Activated CD8-positive, alpha-beta T cell treated with anti-CD3 and anti-CD28 coated beads, Interleukin-2, amount 10 ng/mL, durations not matched to agents 7 days and 5 days (primary cell): ENCODE data around the gene TMEM164. TPM values are rescaled to one million over a fixed set of nuclear protein-coding genes. Genes with fewer than 3 reads are reported as not detected.

Experiments
- ATAC-seq: fragments of 150-1000 bp; cut with Tn5 transposase; one replicate; pipeline ENCODE4 v1.10.0; 2021; ENCODE audit warnings: moderate library complexity
- CTCF ChIA-PET: fragments of 350-600 bp; sonication (Branson Sonifier 250); formaldehyde crosslinking; loops from one replicate; lab custom pipeline; 2021; ENCODE audit warnings: antibody characterized with exemption; lab: Charles Lee
- POLR2A ChIA-PET: fragments of 350-600 bp; sonication (Branson Sonifier 250); formaldehyde crosslinking; loops from one replicate; lab custom pipeline; 2021; ENCODE audit warnings: antibody characterized with exemption; lab: Charles Lee
- DNase-seq: peaks from one replicate; pipeline ENCODE4 v3.0.0-alpha.2; 2020
- H3K27ac Mint-ChIP-seq: one replicate; pipeline ENCODE4 v1.8.0; 2021; ENCODE audit warnings: mild to moderate bottlenecking, mixed read lengths
- H3K27me3 Mint-ChIP-seq: one replicate; pipeline ENCODE4 v1.8.0; 2021; ENCODE audit warnings: low read depth, mixed read lengths
- H3K36me3 Mint-ChIP-seq: one replicate; pipeline ENCODE4 v1.8.0; 2021; ENCODE audit warnings: low read depth, mixed read lengths
- H3K4me1 Mint-ChIP-seq: one replicate; pipeline ENCODE4 v1.8.0; 2021; ENCODE audit warnings: low read depth, mixed read lengths
- H3K4me3 Mint-ChIP-seq: one replicate; pipeline ENCODE4 v1.8.0; 2021; ENCODE audit warnings: mild to moderate bottlenecking, mixed read lengths
- H3K9me3 Mint-ChIP-seq: one replicate; pipeline ENCODE4 v1.8.0; 2022; ENCODE audit warnings: mixed read lengths; ENCODE audit not compliant: insufficient read depth
- total RNA-seq, 2 experiments: library from RNA; stranded (reverse); gene quantifications; one replicate each; pipeline ENCODE4 v1.2.3, GENCODE V29; 2021

The TMEM164 gene
- total RNA-seq, 2 experiments from 2014 or later = 17.5 to 24.1 TPM

DNA sequence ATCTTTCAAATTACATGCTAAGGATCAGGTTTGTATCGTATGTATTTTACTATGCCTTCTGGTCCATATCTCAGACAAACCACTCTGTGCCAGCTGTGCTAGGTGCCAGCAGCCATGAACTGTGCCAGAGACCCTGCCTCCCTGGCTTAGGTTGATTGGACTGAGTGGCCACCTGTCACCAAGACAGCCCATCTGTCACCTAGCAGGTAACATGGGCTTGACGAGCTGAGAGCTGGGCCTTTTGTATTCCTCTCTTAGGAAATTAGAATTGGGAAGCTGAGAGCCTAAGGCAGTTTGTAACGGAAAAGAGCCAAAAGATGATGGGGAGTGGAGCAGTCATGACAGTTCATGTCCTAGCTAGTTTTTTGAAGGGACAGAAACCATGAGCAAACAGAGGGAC is 42.5 kb downstream of the TMEM164 start:
- ChIA-PET CTCF (no interaction called here), POLR2A (no interaction called here)
- H3K27ac Mint-ChIP-seq = no peak overlapping the region
- peaks cover 18% of the 10 kb centered on the region for H3K4me1 Mint-ChIP-seq
- ATAC-seq = no peak
- H3K4me3 Mint-ChIP-seq = no peak overlapping the region
- peaks cover 3% of the 10 kb centered on the region for H3K36me3 Mint-ChIP-seq
- H3K27me3 Mint-ChIP-seq = no peaks in the 10 kb centered on the region
- DNase-seq = no peak
- H3K9me3 Mint-ChIP-seq = no peaks in the 10 kb centered on the region

DNA sequence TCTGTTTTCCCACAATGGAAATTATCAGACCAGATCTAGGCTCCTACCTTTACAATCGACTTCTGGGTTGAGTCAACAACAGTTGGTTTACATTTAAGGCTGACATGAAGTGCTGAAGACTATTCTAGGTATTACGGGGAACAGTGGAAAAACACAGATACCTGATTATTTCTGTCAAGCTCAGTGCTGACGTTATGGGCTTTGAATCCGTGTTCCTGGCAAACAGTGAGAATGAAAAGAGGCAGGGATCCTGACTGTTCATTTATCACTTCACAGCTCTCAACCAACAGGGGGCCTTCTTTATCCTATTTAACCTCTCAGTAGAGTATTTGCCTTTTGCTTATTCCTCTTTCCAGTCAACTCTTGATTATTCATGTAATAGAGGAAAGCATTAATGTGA is 43.1 kb downstream of the TMEM164 start:
- H3K4me1 Mint-ChIP-seq = peaks cover 18% of the 10 kb centered on the region
- H3K9me3 Mint-ChIP-seq = no peaks in the 10 kb centered on the region
- H3K27ac Mint-ChIP-seq = no peak overlapping the region
- H3K27me3 Mint-ChIP-seq = no peaks in the 10 kb centered on the region
- ChIA-PET POLR2A (no interaction called here), CTCF (no interaction called here)
- peaks cover 3% of the 10 kb centered on the region for H3K36me3 Mint-ChIP-seq
- no peak for ATAC-seq
- no peak overlapping the region for H3K4me3 Mint-ChIP-seq
- DNase-seq = no peak

DNA sequence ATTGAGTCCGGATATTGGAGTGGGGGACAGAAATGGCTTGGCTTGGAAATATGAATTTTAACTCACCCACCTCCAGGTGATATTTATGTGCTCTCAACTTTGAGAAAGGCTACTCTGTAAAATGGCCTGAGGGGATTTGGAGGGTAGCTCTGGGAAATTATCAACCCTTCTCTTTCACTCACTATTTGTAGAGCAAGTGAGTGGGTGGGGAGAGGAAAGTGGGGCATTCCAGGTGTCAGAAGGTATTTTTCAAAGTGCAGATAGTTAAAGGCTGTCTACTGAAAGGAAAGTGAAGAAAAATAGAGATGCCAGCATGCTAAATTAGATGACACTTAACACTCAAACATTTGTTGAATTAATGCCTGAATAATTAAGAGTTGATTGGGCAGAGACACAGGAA is 44.1 kb downstream of the TMEM164 start:
- ATAC-seq = no peak
- no peak overlapping the region for H3K27ac Mint-ChIP-seq
- H3K4me1 Mint-ChIP-seq = peaks cover 17% of the 10 kb centered on the region
- CTCF ChIA-PET = no interaction called here
- no peaks in the 10 kb centered on the region for H3K9me3 Mint-ChIP-seq
- H3K36me3 Mint-ChIP-seq = peaks cover 3% of the 10 kb centered on the region
- no peak for DNase-seq
- no peaks in the 10 kb centered on the region for H3K27me3 Mint-ChIP-seq
- POLR2A ChIA-PET = no interaction called here
- no peak overlapping the region for H3K4me3 Mint-ChIP-seq

DNA sequence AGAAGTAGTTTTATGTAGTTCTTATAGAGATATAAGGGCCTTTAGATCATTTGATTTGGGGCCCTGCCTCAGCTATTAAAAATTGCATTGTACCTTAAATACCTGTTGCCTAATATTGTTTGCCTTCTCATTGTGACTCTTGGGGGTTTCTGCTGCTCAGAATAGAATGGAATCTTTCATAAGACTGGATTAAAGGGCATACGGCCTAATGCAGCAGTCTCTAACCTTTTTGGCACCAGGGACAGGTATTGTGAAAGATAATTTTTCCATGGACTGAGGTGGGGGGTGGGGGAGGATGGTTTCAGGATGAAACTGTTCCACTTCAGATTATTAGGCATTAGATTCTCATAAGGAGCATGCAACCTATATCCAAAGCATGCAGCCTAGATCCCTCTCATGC is 46.2 kb downstream of the TMEM164 start:
- Mint-ChIP-seq H3K9me3 (no peaks in the 10 kb centered on the region), H3K27me3 (no peaks in the 10 kb centered on the region), H3K4me1 (no peaks in the 10 kb centered on the region), H3K27ac (no peak overlapping the region), H3K36me3 (peaks cover 10% of the 10 kb centered on the region), H3K4me3 (no peak overlapping the region)
- ATAC-seq (no peak), DNase-seq (no peak)
- CTCF ChIA-PET = no interaction called here
- POLR2A ChIA-PET = no interaction called here

DNA sequence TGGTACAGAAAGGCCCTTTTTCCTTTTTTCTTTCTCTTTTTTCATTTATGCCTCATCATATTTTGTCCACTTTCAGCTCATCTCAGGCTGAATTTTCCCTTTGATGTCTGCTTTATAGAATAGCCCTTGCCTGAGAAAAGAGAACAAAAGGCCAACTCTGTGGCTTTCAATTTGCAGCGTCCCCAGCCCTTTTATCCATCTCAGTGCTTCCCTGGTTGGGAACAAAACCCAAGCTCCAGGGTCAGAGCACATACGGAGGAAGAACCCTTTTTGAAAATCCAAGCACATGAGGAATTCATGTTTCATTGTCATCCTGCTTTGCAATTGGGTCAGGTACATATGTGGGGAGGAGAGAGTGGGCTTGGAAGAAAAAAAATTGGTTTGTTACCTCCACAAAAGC is 47.5 kb downstream of the TMEM164 start:
- no peak overlapping the region for H3K27ac Mint-ChIP-seq
- CTCF ChIA-PET = no interaction called here
- H3K9me3 Mint-ChIP-seq = no peaks in the 10 kb centered on the region
- DNase-seq = no peak
- H3K27me3 Mint-ChIP-seq = no peaks in the 10 kb centered on the region
- no peak overlapping the region for H3K4me3 Mint-ChIP-seq
- POLR2A ChIA-PET = no interaction called here
- H3K36me3 Mint-ChIP-seq = peaks cover 14% of the 10 kb centered on the region
- H3K4me1 Mint-ChIP-seq = peaks cover 1% of the 10 kb centered on the region
- no peak for ATAC-seq

DNA sequence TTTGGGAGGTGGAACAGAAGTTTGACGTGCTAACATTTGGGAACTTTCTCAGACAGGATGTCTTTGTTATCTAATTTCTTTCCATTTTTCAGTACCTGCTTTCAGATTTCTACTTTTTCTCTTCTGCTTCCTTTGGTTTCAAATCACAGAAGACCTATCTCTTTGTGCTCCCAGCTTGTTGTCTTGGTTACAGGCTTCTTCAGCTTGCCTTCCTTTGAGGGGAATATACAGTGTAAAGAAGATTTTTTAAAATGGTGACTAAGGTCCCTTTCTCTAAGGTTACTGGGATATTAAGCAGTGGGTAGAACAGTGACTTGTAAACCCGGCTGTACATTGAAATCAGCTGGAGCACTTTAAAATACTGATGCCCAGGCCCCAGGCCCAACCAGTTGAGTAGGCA is 48.0 kb downstream of the TMEM164 start:
- ATAC-seq (no peak), DNase-seq (no peak)
- Mint-ChIP-seq H3K4me1 (peaks cover 4% of the 10 kb centered on the region), H3K9me3 (no peaks in the 10 kb centered on the region), H3K4me3 (no peak overlapping the region), H3K27me3 (no peaks in the 10 kb centered on the region), H3K36me3 (peaks cover 18% of the 10 kb centered on the region), H3K27ac (no peak overlapping the region)
- POLR2A ChIA-PET = no interaction called here
- CTCF ChIA-PET = no interaction called here

DNA sequence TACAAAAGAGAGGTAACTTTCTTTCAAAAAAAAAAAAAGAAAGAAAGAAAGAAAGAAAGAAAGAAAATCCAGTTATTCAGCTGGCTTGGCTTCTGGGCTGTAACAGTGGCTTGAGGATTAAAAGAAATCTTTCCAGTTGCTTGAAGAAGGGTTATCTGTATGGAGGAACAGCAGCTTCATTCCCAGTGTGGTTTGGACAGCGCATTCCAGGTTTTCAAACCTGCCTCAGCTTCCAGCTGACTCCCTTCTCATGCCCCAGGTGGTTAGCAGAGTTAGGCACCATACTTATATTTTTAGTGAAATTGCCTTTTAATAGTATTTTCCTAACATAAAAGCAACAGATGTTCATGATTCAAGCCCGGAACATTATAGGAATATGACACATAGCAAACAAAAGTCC is 48.6 kb downstream of the TMEM164 start:
- Mint-ChIP-seq H3K27ac (no peak overlapping the region), H3K9me3 (no peaks in the 10 kb centered on the region), H3K27me3 (no peaks in the 10 kb centered on the region), H3K36me3 (peaks cover 20% of the 10 kb centered on the region), H3K4me1 (peaks cover 8% of the 10 kb centered on the region), H3K4me3 (no peak overlapping the region)
- POLR2A ChIA-PET = no interaction called here
- CTCF ChIA-PET = no interaction called here
- ATAC-seq = no peak
- DNase-seq = no peak

DNA sequence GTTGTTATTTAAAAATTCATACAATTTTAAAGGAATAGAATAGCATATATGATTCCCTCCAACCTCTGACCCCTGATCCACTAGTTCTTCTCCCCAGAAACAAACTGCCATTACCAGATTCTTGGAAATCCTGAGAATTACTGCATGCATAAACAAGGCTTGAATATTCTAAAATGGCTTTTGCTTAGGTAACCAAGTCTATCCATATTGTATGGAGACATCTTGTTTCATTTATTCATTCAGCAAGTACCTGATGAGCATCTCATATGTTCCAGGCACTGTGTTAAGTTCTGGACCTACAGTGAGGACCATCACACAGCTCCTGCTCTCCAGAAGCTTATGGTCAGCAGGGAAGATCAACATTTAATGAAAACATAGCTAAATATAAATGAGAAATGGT is 49.4 kb downstream of the TMEM164 start:
- Mint-ChIP-seq H3K36me3 (peaks cover 20% of the 10 kb centered on the region), H3K9me3 (no peaks in the 10 kb centered on the region), H3K4me3 (no peak overlapping the region), H3K27ac (no peak overlapping the region), H3K27me3 (no peaks in the 10 kb centered on the region), H3K4me1 (peaks cover 8% of the 10 kb centered on the region)
- ChIA-PET CTCF (no interaction called here), POLR2A (no interaction called here)
- ATAC-seq = no peak
- DNase-seq = no peak

DNA sequence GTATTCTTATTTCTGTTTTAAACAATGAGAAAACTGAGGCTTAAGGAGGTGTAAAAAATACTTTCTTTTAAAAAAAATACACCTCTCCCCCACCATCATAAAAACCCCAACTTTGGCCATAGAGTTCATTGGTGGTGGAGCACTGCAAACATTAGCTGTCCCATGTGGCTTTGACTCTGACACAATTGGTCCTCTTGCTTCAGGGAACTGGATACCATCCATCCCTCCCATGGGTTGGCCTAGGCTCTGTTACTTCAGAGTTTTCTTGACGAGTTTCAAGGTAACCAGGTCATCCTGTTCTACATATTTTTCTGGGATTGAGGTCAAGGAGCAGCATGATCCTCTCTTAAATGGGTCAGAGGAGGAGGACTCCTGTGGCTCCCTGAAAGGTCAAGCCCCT is 50.5 kb downstream of the TMEM164 start:
- no peak overlapping the region for H3K4me3 Mint-ChIP-seq
- CTCF ChIA-PET = no interaction called here

DNA sequence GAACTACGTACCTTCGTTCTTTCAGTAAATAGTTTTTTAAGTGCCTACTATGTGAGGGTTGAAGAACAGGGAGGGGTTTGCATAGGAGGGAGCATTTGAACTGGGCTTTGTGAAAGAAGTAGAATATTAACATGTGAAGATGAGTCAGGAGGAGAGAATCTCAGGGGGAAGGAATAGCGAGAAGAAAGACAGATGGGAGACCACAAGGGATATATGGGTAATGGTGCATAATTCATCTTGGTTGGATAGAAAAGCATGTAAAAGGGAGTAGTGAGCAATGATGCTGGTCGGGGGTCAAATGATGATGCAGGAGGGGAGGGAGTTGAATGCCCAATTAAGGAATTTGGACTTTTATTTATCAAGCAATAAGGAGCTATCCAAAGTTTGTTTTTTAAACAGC is 52.7 kb downstream of the TMEM164 start:
- Mint-ChIP-seq H3K4me1 (peaks cover 8% of the 10 kb centered on the region), H3K4me3 (no peak overlapping the region), H3K27me3 (no peaks in the 10 kb centered on the region), H3K27ac (no peak overlapping the region), H3K36me3 (peaks cover 17% of the 10 kb centered on the region), H3K9me3 (no peaks in the 10 kb centered on the region)
- POLR2A ChIA-PET = no interaction called here
- CTCF ChIA-PET = no interaction called here
- DNase-seq (no peak), ATAC-seq (no peak)

More for the DNA sequence above, 50.5 kb downstream of the TMEM164 start:
- Mint-ChIP-seq H3K4me1 (peaks cover 8% of the 10 kb centered on the region), H3K36me3 (peaks cover 20% of the 10 kb centered on the region), H3K9me3 (no peaks in the 10 kb centered on the region), H3K27ac (no peak overlapping the region), H3K27me3 (no peaks in the 10 kb centered on the region)
- ATAC-seq (no peak), DNase-seq (no peak)
- POLR2A ChIA-PET = no interaction called here

DNA sequence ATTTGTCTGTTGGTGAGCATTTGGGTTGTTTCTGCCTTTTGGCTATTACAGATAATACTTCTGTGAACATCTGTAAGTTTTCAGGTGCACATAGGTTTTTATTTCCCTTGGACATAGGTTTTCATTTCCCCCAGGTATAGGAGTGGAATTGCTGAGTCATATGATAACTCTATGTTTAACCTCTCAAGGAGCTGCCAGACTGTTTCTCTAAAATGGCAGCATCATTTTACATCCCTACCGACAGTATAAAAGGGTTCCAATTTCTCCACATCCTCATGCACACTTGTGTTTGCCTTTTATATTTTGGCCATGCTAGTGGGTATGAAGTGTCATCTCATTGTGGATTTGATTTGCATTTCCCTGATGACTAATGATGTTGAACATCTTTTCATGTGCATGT is 53.5 kb downstream of the TMEM164 start:
- Mint-ChIP-seq H3K36me3 (peaks cover 19% of the 10 kb centered on the region), H3K9me3 (no peaks in the 10 kb centered on the region)

DNA sequence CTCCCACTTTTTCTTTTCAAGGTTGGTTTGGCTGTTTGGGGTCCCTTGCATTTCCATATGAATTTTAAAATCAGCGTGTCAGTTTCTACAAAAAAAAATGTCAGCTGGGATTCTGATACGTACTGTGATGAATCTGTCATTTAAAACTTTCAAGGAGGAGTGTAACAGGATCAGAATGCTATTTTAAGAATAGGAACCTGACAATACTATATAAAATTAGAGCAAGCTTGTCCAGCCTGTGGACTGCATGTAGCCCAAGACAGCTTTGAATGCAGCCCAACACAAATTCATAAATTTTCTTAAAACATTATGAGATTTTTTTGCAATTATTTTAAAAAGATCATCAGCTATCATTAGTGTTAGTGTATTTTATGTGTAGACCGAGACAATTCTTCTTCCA is 56.5 kb downstream of the TMEM164 start:
- H3K27me3 Mint-ChIP-seq = no peaks in the 10 kb centered on the region
- no peak overlapping the region for H3K27ac Mint-ChIP-seq
- no peak for DNase-seq
- H3K36me3 Mint-ChIP-seq = peaks cover 12% of the 10 kb centered on the region
- ATAC-seq = no peak
- no peaks in the 10 kb centered on the region for H3K9me3 Mint-ChIP-seq
- H3K4me1 Mint-ChIP-seq = peaks cover 8% of the 10 kb centered on the region
- CTCF ChIA-PET = no interaction called here
- H3K4me3 Mint-ChIP-seq = no peak overlapping the region
- POLR2A ChIA-PET = no interaction called here

More for the DNA sequence above, 53.5 kb downstream of the TMEM164 start:
- CTCF ChIA-PET = no interaction called here
- no peak overlapping the region for H3K4me3 Mint-ChIP-seq
- DNase-seq (no peak), ATAC-seq (no peak)
- H3K4me1 Mint-ChIP-seq = peaks cover 8% of the 10 kb centered on the region
- POLR2A ChIA-PET = no interaction called here
- no peaks in the 10 kb centered on the region for H3K27me3 Mint-ChIP-seq
- H3K27ac Mint-ChIP-seq = no peak overlapping the region

DNA sequence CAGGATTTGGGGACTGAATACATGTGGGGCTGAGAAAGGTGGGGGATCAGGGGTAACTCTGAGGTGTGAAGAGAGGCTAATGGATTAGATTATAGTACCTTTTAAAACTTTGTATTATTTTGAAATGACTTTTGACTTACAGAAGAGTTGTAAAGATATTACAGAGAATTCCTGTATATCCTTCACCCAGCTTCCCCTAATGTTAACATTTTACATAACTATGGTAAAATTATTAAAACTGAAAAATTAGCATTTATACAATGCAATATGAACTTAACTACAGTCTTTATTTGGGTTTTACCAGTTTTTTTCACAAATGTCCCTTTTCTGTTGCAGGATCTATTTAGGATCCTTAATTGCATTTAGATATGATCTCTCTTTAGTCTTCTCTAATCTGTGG is 57.4 kb downstream of the TMEM164 start:
- ChIA-PET POLR2A (no interaction called here), CTCF (no interaction called here)
- H3K4me1 Mint-ChIP-seq = peaks cover 7% of the 10 kb centered on the region
- DNase-seq (no peak), ATAC-seq (no peak)
- no peak overlapping the region for H3K27ac Mint-ChIP-seq
- no peaks in the 10 kb centered on the region for H3K9me3 Mint-ChIP-seq
- H3K4me3 Mint-ChIP-seq = no peak overlapping the region
- peaks cover 11% of the 10 kb centered on the region for H3K36me3 Mint-ChIP-seq
- no peaks in the 10 kb centered on the region for H3K27me3 Mint-ChIP-seq
